Measurements from ENCODE around the gene MTCL1.

Gene MTCL1

GRCh38 chr18:8823530-8823929 lies 118.2 kb downstream of the MTCL1 start:
- no peak overlapping the region for H4K91ac ChIP-seq (ENCODE audit: low read depth, low read length)
- no peaks in the 10 kb centered on the region for H3K79me1 ChIP-seq (ENCODE audit: low read length)
- H3K4me3 ChIP-seq (ENCODE audit: low read depth, low read length) = no peak overlapping the region
- no peak overlapping the region for H3K4me2 ChIP-seq (ENCODE audit: low read length)
- H3K9me3 ChIP-seq (ENCODE audit: insufficient read depth, low read depth, low read length) = no peaks in the 10 kb centered on the region
- H3K79me2 ChIP-seq (ENCODE audit: control insufficient read depth, insufficient read depth, low read length, poor library complexity) = no peaks in the 10 kb centered on the region
- no peaks in the 10 kb centered on the region for H3K27me3 ChIP-seq (ENCODE audit: insufficient read depth, low read length)
- DNase-seq = no peak
- no peak overlapping the region for H4K12ac ChIP-seq (ENCODE audit: low read depth, low read length)
- no peak overlapping the region for H3K23ac ChIP-seq (ENCODE audit: low read length)
- no peak overlapping the region for H3K14ac ChIP-seq (ENCODE audit: low read length)
- no peaks in the 10 kb centered on the region for H3K4me1 ChIP-seq (ENCODE audit: control insufficient read depth in 1 of 2, insufficient read depth in 2 of 2, low read length in 2 of 2)
- no peak overlapping the region for H3K18ac ChIP-seq (ENCODE audit: low read length)
- no peak overlapping the region for H2BK5ac ChIP-seq (ENCODE audit: low read depth, low read length, poor library complexity)
- no peak overlapping the region for H3K4ac ChIP-seq (ENCODE audit: low read depth, low read length)
- no peak overlapping the region for H4K8ac ChIP-seq (ENCODE audit: low read depth, low read length)
- H3K27ac ChIP-seq (ENCODE audit: low read depth, low read length) = no peak overlapping the region
- no CpG with 5 or more reads among the region's 6 CpGs for WGBS (ENCODE audit: extremely low coverage, insufficient coverage, insufficient read length)
- no peak overlapping the region for H2AFZ ChIP-seq (ENCODE audit: insufficient read depth, low read length, poor library complexity)
- H2BK12ac ChIP-seq (ENCODE audit: low read length) = no peak overlapping the region
- H3K36me3 ChIP-seq (ENCODE audit: control insufficient read depth in 1 of 2, insufficient read depth in 2 of 2, low read length in 2 of 2) = no peaks in the 10 kb centered on the region
- H2AK5ac ChIP-seq (ENCODE audit: low read length) = no peak overlapping the region
- no peak overlapping the region for H2BK120ac ChIP-seq (ENCODE audit: insufficient read depth, low read length, poor library complexity)
- H3K9ac ChIP-seq (ENCODE audit: low read length) = no peak overlapping the region

- Histone ChIP-seq H2BK12ac (ENCODE audit: low read length) (no peak overlapping the region), H3K9ac (ENCODE audit: low read length) (no peak overlapping the region), H2BK5ac (ENCODE audit: low read depth, low read length, poor library complexity) (no peak overlapping the region), H3K79me2 (ENCODE audit: control insufficient read depth, insufficient read depth, low read length, poor library complexity) (no peaks in the 10 kb centered on the region), H3K27ac (ENCODE audit: low read depth, low read length) (no peak overlapping the region), H3K79me1 (ENCODE audit: low read length) (no peaks in the 10 kb centered on the region), H3K27me3 (ENCODE audit: insufficient read depth, low read length) (no peaks in the 10 kb centered on the region), H3K4me2 (ENCODE audit: low read length) (no peak overlapping the region), H2AFZ (ENCODE audit: insufficient read depth, low read length, poor library complexity) (no peak overlapping the region), H4K12ac (ENCODE audit: low read depth, low read length) (no peak overlapping the region), H3K4me3 (ENCODE audit: low read depth, low read length) (no peak overlapping the region), H3K36me3 (ENCODE audit: control insufficient read depth in 1 of 2, insufficient read depth in 2 of 2, low read length in 2 of 2) (no peaks in the 10 kb centered on the region), H3K14ac (ENCODE audit: low read length) (no peak overlapping the region), H2AK5ac (ENCODE audit: low read length) (no peak overlapping the region), H4K91ac (ENCODE audit: low read depth, low read length) (no peak overlapping the region), H2BK120ac (ENCODE audit: insufficient read depth, low read length, poor library complexity) (no peak overlapping the region), H3K4ac (ENCODE audit: low read depth, low read length) (no peak overlapping the region), H3K9me3 (ENCODE audit: insufficient read depth, low read depth, low read length) (peaks cover 1% of the 10 kb centered on the region), H3K4me1 (ENCODE audit: control insufficient read depth in 1 of 2, insufficient read depth in 2 of 2, low read length in 2 of 2) (no peaks in the 10 kb centered on the region), H4K8ac (ENCODE audit: low read depth, low read length) (no peak overlapping the region), H3K23ac (ENCODE audit: low read length) (no peak overlapping the region), H3K18ac (ENCODE audit: low read length) (no peak overlapping the region)
- no CpG with 5 or more reads among the region's 20 CpGs for WGBS (ENCODE audit: extremely low coverage, insufficient coverage, insufficient read length)
- DNase-seq = no peak
Observed at GRCh38 chr18:8824846-8825245, 119.5 kb downstream of the MTCL1 start.

GRCh38 chr18:8825273-8825672 lies 119.9 kb downstream of the MTCL1 start:
- no peak overlapping the region for H3K9ac ChIP-seq (ENCODE audit: low read length)
- H3K23ac ChIP-seq (ENCODE audit: low read length) = no peak overlapping the region
- no peak overlapping the region for H3K27ac ChIP-seq (ENCODE audit: low read depth, low read length)
- H4K12ac ChIP-seq (ENCODE audit: low read depth, low read length) = no peak overlapping the region
- no peak for DNase-seq
- H3K79me2 ChIP-seq (ENCODE audit: control insufficient read depth, insufficient read depth, low read length, poor library complexity) = no peaks in the 10 kb centered on the region
- H3K36me3 ChIP-seq (ENCODE audit: control insufficient read depth in 1 of 2, insufficient read depth in 2 of 2, low read length in 2 of 2) = no peaks in the 10 kb centered on the region
- H3K9me3 ChIP-seq (ENCODE audit: insufficient read depth, low read depth, low read length) = peaks cover 1% of the 10 kb centered on the region
- no peak overlapping the region for H3K4ac ChIP-seq (ENCODE audit: low read depth, low read length)
- H2BK120ac ChIP-seq (ENCODE audit: insufficient read depth, low read length, poor library complexity) = no peak overlapping the region
- no peaks in the 10 kb centered on the region for H3K27me3 ChIP-seq (ENCODE audit: insufficient read depth, low read length)
- no peak overlapping the region for H3K4me2 ChIP-seq (ENCODE audit: low read length)
- no peak overlapping the region for H3K4me3 ChIP-seq (ENCODE audit: low read depth, low read length)
- H4K8ac ChIP-seq (ENCODE audit: low read depth, low read length) = no peak overlapping the region
- H3K4me1 ChIP-seq (ENCODE audit: control insufficient read depth in 1 of 2, insufficient read depth in 2 of 2, low read length in 2 of 2) = no peaks in the 10 kb centered on the region
- no peak overlapping the region for H2BK5ac ChIP-seq (ENCODE audit: low read depth, low read length, poor library complexity)
- no peak overlapping the region for H4K91ac ChIP-seq (ENCODE audit: low read depth, low read length)
- H2BK12ac ChIP-seq (ENCODE audit: low read length) = no peak overlapping the region
- no peak overlapping the region for H2AK5ac ChIP-seq (ENCODE audit: low read length)
- no CpG with 5 or more reads among the region's 13 CpGs for WGBS (ENCODE audit: extremely low coverage, insufficient coverage, insufficient read length)
- H2AFZ ChIP-seq (ENCODE audit: insufficient read depth, low read length, poor library complexity) = no peak overlapping the region
- no peak overlapping the region for H3K14ac ChIP-seq (ENCODE audit: low read length)
- no peaks in the 10 kb centered on the region for H3K79me1 ChIP-seq (ENCODE audit: low read length)
- H3K18ac ChIP-seq (ENCODE audit: low read length) = no peak overlapping the region

- Histone ChIP-seq H3K23ac (ENCODE audit: low read length) (no peak overlapping the region), H3K27ac (ENCODE audit: low read depth, low read length) (no peak overlapping the region), H3K36me3 (ENCODE audit: control insufficient read depth in 1 of 2, insufficient read depth in 2 of 2, low read length in 2 of 2) (no peaks in the 10 kb centered on the region), H2BK12ac (ENCODE audit: low read length) (no peak overlapping the region), H3K14ac (ENCODE audit: low read length) (no peak overlapping the region), H3K9me3 (ENCODE audit: insufficient read depth, low read depth, low read length) (peaks cover 1% of the 10 kb centered on the region), H3K4me2 (ENCODE audit: low read length) (no peak overlapping the region), H4K8ac (ENCODE audit: low read depth, low read length) (no peak overlapping the region), H2AK5ac (ENCODE audit: low read length) (no peak overlapping the region), H2BK120ac (ENCODE audit: insufficient read depth, low read length, poor library complexity) (no peak overlapping the region), H2BK5ac (ENCODE audit: low read depth, low read length, poor library complexity) (no peak overlapping the region), H3K18ac (ENCODE audit: low read length) (no peak overlapping the region), H3K4me1 (ENCODE audit: control insufficient read depth in 1 of 2, insufficient read depth in 2 of 2, low read length in 2 of 2) (no peaks in the 10 kb centered on the region), H3K27me3 (ENCODE audit: insufficient read depth, low read length) (no peaks in the 10 kb centered on the region), H3K4ac (ENCODE audit: low read depth, low read length) (no peak overlapping the region), H2AFZ (ENCODE audit: insufficient read depth, low read length, poor library complexity) (no peak overlapping the region), H3K79me2 (ENCODE audit: control insufficient read depth, insufficient read depth, low read length, poor library complexity) (no peaks in the 10 kb centered on the region), H3K79me1 (ENCODE audit: low read length) (no peaks in the 10 kb centered on the region), H3K4me3 (ENCODE audit: low read depth, low read length) (no peak overlapping the region), H3K9ac (ENCODE audit: low read length) (no peak overlapping the region), H4K12ac (ENCODE audit: low read depth, low read length) (no peak overlapping the region), H4K91ac (ENCODE audit: low read depth, low read length) (no peak overlapping the region)
- DNase-seq = no peak
- WGBS (ENCODE audit: extremely low coverage, insufficient coverage, insufficient read length) = no CpG with 5 or more reads among the region's 20 CpGs
Observed at GRCh38 chr18:8825729-8826375, 120.5 kb downstream of the MTCL1 start.

Measured in trophoblast cell (in vitro differentiated cells and primary cell).